Vagina (tissue), 2 donors: ENCODE data around the gene N4BP2L2.

ENCODE experiments used
- CTCF ChIP-seq, 3 experiments: fragments of 450-650 bp in 2 of 3; fragments of 200-600 bp in 1 of 3; sonication (generic) in 1 of 3; IDR thresholded peaks; one replicate each; pipeline ENCODE4 v1.5.1; 2017 to 2019; ENCODE audit warnings: antibody characterized with exemption in 3 of 3, mild to moderate bottlenecking in 2 of 3, moderate library complexity in 2 of 3
- POLR2A ChIP-seq, 2 donors: fragments of 450-650 bp; IDR thresholded peaks; one replicate each; pipeline ENCODE4 v1.6.1; 2017; ENCODE audit warnings: antibody characterized with exemption in 2 of 2, mild to moderate bottlenecking in 2 of 2, moderate library complexity in 2 of 2

- TF ChIP-seq CTCF (IDR thresholded peaks at IDR 0.05) (no peak), POLR2A (IDR thresholded peaks at IDR 0.05) (no peak)
Measured at GRCh38 chr13:32428581-32429432, 109.8 kb downstream of the N4BP2L2 start.
